NT2/D1 (cell line): ENCODE measurements around the gene OGFOD3.

ENCODE experiments used
- SUZ12 ChIP-seq: IDR thresholded peaks from 2 replicates; pipeline ENCODE4 v1.6.1; 2011; ENCODE audit not compliant: insufficient read length, insufficient read depth; ENCODE audit errors: extremely low read depth
- YY1 ChIP-seq: IDR thresholded peaks from 2 replicates; pipeline ENCODE4 v1.6.1; 2011; ENCODE audit not compliant: insufficient read length, insufficient read depth
- ZNF274 ChIP-seq: IDR thresholded peaks from 2 replicates; pipeline ENCODE4 v1.6.1; 2011; ENCODE audit warnings: mild to moderate bottlenecking, low read depth, low read length

DNA sequence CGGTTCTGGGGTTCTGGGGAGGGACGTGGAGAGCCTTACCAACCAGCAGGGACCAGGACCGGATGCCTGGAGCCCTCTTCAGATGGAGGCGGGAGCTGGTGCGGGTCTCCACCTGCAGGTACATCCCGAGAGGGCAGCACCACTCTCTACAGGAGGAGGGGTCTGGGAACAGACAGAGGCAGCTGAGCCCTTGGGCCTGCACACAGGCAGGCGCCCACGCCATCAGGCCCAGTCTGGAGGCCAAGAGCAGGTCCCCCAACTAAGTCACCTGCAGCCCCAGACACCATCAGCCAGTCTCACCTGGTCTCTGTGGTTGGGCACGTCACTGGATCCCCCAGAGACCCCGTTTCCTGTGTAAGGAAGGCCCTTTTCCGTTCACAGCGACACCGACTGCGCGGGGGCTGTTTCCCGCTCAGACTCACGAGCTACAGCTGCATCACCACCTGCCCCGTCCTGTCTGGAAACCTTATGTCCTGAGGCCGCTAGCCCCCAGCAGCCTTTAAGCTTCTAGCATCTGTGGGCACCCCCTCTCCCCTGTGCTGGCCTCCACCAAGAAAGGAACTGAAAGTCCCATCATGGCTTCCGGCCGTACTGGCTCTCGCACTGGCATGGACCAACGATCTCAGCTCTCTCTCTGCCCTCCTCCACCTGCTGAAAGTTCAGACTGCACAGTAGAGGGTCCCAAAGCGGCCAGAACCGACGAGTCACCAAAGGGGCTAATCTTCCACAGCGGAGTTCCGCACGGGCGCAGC lies 30.9 kb upstream of the OGFOD3 start:
- TF ChIP-seq YY1 (no peak), ZNF274 (no peak), SUZ12 (no peak)
